Lower leg skin (tissue), 3 donors: ENCODE measurements around the gene EDN3.

Source experiments
- CTCF ChIP-seq, 3 donors: fragments of 450-650 bp; IDR thresholded peaks; one replicate each; pipeline ENCODE4 v1.5.1; 2016; ENCODE audit warnings: antibody characterized with exemption in 3 of 3, mild to moderate bottlenecking in 3 of 3, moderate library complexity in 2 of 3
- POLR2A ChIP-seq, 2 donors: fragments of 450-650 bp; IDR thresholded peaks; one replicate each; pipeline ENCODE4 v1.6.1; 2016 to 2017; ENCODE audit warnings: antibody characterized with exemption in 2 of 2, mild to moderate bottlenecking in 1 of 2, moderate library complexity in 1 of 2

GRCh38 chr20:59255256-59255655 lies 45.2 kb upstream of the EDN3 start:
- no peak for TF ChIP-seq CTCF (IDR thresholded peaks at IDR 0.05)
- no peak for TF ChIP-seq POLR2A (IDR thresholded peaks at IDR 0.05)
